SK-N-DZ (cell line): ENCODE results near the gene RBM19.
"Not testable (repeated sequence)": the region's sequence is repeated elsewhere in the genome, so short reads cannot be mapped to it uniquely, and the experiment has no call there.

Experiments
- DNase-seq: peaks from one replicate; pipeline ENCODE4 v3.0.0-alpha.2; 2015; ENCODE audit warnings: low spot score

Gene RBM19

GRCh38 chr12:113835896-113836295, 130.2 kb downstream of the RBM19 start:
- DNase-seq: no peak

- DNase-seq: no peak
Observed at GRCh38 chr12:113835433-113835832, 130.7 kb downstream of the RBM19 start.

GRCh38 chr12:113833422-113833821, 132.7 kb downstream of the RBM19 start:
- no peak for DNase-seq

DNA sequence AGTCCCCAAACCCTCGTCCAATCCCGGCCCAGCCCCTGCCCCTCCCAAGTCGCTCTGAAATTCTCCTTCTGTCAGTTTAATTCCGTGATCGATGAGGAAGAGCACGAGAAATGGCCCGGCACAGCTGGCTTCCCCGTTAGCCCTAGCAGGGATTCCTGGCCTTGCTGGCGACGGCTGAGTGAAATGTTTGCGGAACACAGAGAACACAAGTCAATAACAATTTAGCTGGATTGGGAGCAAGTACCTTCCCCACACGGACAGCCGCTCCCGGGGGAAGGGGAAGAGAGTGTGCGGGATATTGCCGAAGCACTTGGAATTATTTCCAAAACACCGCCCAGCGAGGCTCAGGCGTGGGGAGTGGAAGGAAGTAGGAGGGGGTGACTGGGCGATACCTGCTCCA, 134.6 kb downstream of the RBM19 start:
- DNase-seq: no peak

GRCh38 chr12:113831016-113831415, 135.1 kb downstream of the RBM19 start:
- no peak for DNase-seq

- DNase-seq: no peak
Observed at GRCh38 chr12:113829212-113829611, 136.9 kb downstream of the RBM19 start.

DNA sequence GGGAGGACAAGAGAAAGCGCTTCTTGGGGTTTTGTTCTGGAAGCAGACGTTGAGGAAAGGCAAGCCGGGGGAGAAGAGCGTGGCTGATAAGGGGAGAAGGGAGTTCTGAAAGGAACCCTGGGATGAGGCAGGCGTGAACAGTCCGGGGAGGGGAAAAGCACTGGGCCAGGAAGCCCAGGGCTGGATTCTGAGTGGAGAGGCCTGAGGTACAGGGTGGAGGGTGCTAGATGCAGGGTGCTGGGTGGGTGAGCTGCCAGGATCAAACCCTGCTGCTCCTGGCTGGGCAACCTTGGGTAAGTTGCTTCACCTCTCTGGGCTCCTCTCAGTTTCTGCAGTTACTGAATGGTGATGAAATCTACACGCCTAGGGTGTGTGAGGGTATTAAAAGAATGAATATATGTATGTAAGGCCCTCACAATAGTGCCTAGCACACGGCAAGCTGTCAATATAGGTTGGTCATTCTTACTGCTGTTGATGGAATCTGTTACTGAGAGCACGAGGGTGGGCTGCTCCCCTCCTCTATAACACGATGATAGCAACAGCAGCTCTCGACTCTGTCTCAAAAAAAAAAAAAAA, 138.5 kb downstream of the RBM19 start:
- no peak for DNase-seq

- DNase-seq: no peak
Observed at GRCh38 chr12:113826805-113827538, 139.2 kb downstream of the RBM19 start.

DNA sequence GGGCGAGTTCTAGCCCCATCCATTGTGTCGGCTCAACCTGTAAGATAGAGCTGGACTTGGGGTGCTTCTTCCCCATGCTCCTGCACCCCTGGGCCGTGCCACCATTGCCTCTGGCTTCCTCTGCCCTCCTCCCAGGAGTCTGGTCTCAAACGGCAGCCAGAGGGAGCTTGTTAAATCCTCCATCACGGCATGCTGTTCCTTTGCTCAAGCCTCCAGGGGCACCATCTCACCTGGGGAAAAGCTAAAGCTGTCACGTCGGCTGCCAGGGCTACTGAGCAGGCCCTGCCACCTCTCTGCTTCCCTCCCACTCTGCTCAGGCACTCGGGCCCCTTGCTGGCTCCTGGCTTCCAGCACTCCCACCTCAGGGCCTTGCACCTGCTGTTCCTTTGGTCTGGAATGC, 140.4 kb downstream of the RBM19 start:
- no peak for DNase-seq

DNA sequence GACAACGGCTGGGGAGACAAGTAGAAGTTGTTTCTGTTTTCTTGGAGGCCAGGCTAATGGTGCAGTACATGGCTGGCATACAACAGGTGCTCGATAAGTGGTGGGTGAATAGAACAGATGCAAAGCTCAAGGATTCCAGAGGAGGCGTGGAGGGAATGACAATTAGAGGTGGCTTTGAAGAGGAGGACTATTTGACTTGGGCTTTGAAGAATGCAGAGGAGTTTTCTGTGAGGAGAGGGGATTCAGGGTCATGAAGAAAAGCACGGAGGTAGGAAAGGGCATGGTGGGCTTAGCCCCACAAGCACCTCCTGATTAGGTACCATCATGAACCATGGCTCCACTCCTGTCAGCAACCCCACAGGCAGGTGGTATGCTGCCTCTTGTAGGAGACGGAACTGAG, 142.3 kb downstream of the RBM19 start:
- DNase-seq: no peak

- no peak for DNase-seq
Observed at GRCh38 chr12:113823016-113823415, 143.1 kb downstream of the RBM19 start.

- DNase-seq: no peak
Observed at GRCh38 chr12:113820842-113821241, 145.3 kb downstream of the RBM19 start.

- DNase-seq: no peak
Observed at GRCh38 chr12:113820309-113820708, 145.8 kb downstream of the RBM19 start.

DNA sequence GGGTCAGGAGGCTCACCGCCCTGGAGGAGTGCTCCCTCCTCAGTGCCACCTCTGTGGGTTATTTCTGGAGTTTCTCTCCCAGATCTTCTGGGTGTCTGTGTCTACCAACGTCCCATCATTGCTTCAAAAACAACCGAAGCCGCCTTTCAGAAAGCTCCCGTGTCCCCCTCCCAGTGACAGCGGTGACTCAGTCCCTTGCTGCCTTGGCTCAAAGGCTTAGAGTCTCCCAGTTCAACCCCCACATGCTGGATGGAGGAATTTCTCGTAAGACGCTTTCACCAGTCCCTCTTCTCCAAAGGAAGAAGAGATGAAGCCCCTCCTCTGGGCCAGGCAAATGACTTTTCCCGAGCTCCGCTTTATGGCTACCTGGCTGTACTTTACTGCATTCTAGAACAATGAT, 146.6 kb downstream of the RBM19 start:
- no peak for DNase-seq

GRCh38 chr12:113818833-113819232, 147.3 kb downstream of the RBM19 start:
- no peak for DNase-seq

DNA sequence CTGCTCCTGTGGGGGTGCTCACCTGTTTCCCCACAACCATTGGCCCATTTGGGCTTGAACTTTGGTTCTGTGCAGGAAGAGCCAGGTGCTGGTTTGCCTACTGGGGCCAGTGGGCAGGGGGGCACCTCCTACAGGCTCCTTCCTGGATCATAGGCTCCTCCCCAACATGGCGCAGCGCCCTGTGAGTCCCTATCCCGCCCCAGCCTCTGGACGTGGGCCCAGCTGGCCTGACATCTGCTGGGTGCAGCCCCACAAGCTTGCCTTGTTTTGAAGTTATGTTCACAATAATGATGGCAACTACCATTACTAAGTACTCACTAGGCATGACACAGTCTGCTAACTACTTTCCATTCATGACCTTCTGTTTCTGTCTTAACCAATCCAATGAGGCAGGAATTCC, 147.8 kb downstream of the RBM19 start:
- no peak for DNase-seq

GRCh38 chr12:113816866-113817265, 149.3 kb downstream of the RBM19 start:
- DNase-seq: peak; percentile 25

DNA sequence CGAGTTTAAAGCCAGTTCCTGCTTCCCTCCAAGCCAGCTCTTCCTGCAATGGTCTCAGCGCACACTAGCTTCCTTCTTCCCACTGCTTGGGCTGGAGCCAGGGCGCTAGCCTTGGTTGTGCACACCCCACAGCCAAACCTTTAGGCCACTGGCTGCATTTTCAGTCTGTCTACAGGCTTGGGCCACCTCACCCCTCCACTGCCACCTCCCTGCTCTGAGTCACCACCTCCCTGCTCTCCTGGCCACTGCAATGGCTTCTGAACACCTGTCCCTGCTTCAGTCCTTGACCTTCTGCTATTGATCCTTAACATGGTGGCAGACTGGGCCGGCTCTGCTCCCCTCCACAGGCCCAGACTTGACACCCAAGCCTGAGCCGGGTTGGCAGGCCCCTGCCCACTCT, 151.1 kb downstream of the RBM19 start:
- DNase-seq: no peak

DNA sequence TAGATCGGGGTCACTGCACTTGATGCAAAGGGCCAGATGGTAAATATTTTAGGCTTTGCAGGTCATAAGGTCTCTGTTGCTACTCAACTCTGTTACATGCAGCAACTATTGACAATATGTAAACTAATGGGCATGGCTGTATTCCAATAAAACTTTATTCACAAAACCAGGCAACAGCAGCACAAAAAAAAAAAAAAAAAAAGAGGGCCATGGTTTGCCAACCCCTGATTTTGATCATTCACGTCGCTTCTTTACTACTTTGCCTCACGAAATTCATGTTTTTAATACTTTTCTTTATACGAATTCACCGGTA, 152.9 kb downstream of the RBM19 start:
- no peak for DNase-seq

GRCh38 chr12:113812411-113813228, 153.5 kb downstream of the RBM19 start:
- DNase-seq: no peak

DNA sequence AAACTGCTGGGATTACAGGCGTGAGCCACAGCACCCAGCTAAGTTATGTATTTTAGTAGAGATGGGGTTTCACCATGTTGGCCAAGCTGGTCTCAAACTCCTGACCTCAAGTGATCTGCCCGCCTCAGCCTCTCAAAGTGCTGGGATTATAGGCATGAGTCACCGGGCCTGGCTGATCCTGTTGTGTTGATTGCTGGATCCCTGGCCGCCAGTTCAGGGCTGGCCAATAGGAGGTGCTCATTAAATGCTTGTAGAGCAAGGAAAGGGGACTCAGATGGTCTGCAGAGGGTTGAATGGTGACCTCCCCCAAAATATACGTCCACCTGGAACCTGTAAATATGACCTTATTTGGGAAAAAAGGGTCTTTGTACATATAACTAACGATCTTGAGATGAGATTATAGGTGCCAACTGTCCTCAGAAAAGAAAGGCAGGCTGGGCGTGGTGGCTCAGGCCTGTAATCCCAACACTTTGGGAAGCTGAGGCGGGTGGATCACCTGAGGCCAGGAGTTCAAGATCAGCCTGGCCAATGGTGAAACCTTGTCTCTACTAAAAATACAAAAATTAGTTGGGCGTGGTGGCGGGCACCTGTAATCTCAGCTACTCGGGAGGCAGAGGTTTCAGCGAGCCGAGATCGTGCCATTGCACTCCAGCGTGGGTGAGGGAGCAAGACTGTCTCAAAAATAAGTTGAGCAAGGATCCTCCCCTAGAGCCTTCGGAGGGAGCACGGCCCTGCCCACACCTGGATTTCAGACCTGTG, 156.5 kb downstream of the RBM19 start:
- DNase-seq: not testable (repeated sequence)
